Measurements from ENCODE around the gene S100A7A.

S100A7A gene

DNA sequence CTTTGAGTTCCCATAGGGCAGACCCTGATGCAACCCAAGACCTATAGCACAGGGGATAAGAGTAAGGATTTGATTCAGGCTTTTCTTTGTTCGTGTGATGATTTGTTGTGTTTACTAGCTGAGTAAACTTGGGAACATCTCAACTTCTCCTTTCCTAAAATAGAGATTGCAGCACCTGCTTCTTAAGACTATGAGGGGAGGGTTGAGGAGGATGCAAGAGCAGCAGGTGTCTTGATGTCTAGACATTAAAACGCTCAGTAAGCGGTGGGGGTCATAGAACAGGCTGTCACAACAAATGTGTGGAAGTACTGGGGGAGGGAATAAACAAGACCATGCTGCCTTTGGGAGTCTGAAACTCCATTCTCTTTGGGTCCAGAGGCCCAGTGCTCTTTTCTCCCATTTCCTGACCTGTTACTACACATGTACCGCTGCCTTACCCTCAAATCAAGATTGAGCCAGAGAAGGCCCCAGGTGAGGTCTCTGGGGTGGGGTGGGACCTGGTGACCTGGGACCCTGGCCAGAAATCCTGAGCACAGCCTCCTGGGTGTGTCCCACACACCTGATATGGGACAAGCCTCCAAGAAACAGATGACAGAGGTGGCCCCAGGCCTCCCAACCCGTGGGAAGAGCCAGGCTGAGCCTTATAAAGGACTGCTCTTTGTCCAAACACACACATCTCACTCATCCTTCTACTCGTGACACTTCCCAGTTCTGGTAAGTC lies at the start of gene S100A7A:
TSS of gene S100A7A (plus strand) at position 671 of the 721 bp plus-strand sequence. CDS start 1,563 bp downstream, outside the sequence.
- DNase-seq, result no peak

DNA sequence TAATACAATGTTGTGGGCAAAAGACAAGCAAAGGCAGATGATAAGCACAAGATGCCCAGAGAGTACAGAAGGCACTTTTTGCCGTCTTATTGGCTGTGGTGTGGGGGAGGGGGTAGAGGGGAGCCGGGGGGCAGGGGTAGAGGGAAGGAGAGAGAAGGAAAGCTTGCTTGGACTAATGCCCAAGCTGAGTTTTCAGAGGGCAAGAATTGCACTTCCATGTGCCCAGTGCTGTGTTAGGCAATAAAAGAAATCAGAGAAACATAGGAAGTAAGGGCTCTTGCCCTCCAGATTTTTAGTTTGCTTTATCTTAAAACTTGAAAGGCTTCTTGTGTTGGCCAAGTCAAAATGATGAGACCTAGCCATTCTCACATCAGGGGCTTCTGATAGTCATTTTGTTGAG lies 49.2 kb upstream of the S100A7A start:
- no peak for DNase-seq

DNA sequence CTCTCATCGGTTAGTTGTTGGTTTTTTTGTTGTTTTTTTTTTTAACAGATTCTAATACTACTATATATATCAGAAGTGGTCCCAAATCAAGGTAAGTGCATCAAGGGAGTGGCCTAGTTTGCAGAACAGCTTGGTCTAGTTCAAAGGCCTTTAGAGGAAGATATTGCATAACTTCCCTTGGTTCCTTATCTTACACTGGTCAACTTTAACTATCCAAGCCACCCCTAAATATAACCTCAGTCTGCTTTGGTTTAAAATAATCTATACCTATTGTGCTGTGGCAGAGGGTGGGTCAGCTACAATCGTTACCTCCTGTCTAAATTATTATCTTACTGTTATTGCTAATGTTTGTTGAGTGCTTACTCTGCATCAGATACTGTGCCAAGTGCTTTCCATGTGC lies 47.8 kb upstream of the S100A7A start:
- DNase-seq, result no peak

DNA sequence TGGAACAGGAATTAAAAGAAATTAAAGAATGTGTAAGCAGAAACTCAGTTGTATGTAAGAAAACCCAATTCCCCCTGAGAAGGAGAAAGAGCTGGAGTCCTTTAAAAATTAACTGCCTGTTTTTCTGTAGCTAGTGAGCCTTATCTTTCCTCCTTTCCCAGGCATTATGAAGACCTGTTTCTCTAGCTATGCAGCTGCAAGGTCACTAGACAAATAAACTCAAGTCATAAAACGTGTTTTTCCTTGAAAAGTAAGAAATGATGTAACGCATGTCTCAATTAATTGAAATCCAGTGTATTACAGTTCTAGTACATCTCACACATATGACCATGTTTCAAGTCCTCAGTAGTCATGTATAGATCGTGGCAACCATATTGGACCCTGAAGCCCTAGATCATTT lies 46.2 kb upstream of the S100A7A start:
- DNase-seq, result no peak

GRCh38 chr1:153371231-153371630 lies 45.1 kb upstream of the S100A7A start:
- no peak for DNase-seq

GRCh38 chr1:153372571-153372970 lies 43.7 kb upstream of the S100A7A start:
- no peak for DNase-seq

- DNase-seq, result no peak
Measured at GRCh38 chr1:153374071-153374470, 42.2 kb upstream of the S100A7A start.

DNA sequence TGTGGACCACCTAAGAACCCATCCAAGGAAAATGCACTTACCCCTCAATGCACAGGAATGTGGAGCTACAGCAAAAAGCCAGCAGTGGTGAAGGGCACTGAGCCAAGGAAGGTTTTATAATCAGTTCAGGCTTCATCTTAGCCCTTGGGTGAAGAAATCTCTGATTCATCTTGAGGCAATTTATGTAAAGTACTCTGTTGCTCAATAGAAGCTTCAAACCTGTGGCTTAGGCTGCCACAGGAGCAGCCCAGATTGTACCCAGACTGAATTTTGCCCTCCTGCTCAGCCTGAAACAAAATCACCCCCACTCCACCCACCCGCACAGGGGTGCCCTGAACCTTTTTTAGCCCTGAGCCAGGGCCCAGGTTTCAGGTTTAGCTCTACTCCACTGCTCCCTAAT lies 40.8 kb upstream of the S100A7A start, which contains the start of gene S100A12:
TSS of gene S100A12 (minus strand) at position 111 of the 400 bp plus-strand sequence. CDS start 1,029 bp downstream, outside the sequence.
- DNase-seq, result no peak

DNA sequence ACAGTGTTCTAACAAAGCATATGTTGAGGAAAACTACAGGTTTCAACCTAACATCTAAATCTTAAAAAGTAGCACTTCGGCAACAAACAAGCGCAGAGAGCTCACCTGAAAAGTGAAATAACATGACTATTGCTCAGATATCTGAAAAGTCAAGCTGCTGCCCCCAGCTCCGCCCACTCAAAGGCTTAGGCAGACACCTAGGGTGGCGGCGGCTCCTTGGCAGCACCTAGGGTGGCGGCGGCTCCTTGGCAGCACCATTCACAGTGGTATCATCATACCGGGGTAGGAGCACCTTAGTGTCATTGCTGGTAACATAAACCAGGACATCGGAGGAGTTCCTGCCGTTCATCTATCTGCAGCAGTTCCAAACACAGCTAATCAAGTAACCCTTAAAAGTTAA lies 36.7 kb upstream of the S100A7A start:
- no peak for DNase-seq

- DNase-seq, result no peak
Measured at GRCh38 chr1:153380711-153381110, 35.6 kb upstream of the S100A7A start.

DNA sequence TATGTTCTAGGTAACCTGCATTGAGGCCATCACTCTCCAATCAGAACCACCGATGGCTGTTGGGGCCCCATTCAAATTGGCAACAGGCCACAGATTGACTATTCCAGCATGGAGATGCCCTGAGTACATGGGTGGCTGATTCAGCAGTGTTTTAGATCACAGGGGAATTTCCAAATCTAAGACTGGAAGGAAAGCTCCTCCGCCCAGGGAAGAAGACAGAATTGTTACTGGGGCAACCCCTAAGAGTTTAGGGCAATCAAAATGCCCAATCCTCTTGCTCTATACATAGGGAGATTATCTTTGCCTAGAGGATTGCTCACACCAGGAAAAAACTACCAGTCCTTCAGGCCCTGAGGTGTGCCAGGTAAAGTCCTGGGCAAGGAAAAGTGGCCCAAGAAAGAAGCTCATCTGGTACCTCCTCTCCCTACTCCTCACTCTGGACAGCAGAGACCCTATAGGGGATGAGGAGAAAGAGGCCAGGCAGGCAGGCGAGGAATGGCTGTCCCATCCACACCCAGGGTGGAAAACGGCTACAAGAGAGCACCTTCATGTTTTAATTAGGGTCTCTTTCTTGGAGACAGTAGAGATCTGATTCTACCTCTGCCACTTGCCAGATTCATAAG lies 31.3 kb upstream of the S100A7A start:
- DNase-seq, result no peak

DNA sequence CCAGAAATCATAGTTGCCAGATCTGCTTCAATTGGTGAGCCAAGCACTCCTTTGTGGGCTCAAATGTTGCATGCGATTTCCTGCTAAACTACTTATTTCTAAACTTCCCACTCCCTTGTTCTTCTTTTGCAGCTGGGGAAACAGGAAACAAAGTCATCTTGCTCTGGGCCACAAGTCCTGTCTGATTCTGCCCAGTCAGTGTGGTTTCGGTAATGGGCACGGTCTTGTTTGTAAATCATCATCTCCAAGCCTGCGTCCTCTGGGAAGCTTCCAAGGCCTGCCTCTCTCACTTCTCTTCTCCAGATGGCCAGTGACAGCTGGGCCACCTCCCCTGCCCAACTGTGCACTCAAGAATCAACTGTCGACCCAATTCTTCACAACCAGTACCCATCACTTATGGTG lies 29.8 kb upstream of the S100A7A start:
- no peak for DNase-seq

- no peak for DNase-seq
Measured at GRCh38 chr1:153387001-153387400, 29.3 kb upstream of the S100A7A start.

DNA sequence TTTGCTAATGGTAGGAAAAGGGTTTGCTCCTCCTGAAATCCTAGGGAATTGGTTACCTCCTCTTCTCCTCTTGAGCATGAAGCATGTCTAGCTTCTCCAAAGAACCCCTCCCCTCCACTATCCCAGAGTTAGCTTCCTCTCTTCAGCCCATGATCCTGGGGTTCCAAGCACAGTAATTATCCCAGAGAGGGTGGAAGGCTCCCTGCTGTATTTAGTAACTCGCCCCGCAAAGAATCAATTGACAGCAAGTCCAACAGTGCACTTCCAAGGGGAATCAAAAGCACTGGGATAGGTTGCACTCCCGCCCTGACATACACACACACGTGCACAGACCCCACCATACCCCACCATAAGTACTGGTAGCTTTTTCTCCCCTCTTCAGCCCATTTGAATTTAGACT lies 28.5 kb upstream of the S100A7A start:
- DNase-seq, result no peak

DNA sequence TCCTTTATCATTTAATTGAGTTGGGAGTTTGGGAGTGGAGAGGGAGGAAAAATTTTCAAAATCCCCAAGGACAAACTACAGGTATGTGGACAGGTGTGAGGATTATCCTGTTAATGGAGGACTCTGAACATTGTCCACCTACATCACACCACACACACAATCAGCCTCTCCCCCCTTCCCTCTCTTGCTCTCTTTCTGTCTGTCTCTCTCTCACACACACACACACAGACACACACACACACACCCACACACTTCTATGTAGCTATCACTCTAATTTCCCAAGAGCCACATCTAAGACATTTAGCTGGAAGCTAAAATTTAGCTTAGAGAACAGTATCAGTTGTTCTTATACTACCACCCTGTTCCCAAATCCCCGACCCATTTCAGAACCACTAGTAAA lies 26.9 kb upstream of the S100A7A start:
- no peak for DNase-seq

DNA sequence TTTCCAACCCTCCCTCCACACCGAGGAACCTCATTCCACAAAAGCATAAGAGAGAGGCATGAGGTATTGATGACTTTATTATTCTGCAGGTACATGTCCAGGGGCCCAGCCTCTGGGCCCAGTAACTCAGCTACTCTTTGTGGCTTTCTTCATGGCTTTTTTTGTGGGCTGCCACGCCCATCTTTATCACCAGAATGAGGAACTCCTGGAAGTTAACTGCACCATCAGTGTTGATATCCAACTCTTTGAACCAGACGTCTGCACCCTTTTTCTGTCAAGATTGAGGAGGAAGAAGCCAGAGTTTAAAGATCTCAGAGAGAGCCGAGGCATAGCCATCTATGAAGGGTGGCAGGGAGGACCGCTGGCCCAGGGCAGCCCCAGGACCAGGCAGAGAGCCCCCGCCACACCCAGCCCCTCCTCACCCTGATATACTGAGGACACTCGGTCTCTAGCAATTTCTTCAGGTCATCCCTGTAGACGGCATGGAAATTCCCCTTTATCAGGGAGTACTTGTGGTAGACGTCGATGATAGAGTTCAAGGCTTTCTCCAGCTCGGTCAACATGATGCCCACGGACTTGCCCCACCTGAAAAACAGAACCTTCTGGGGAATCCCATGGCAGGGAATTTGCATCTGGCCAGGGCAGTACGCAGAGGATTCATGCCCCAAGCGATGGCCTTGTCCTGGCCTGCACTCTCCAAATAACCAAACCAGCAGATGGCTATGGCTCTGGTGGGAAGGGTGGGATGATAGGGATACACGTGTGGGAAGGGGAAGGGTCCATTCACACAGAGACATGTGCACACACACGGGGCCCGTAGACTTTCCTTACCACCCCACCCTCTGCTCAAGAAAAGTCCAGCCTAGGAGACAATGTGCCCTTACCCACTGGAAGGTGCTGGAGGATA lies 26.1 kb upstream of the S100A7A start:
- DNase-seq, result no peak

DNA sequence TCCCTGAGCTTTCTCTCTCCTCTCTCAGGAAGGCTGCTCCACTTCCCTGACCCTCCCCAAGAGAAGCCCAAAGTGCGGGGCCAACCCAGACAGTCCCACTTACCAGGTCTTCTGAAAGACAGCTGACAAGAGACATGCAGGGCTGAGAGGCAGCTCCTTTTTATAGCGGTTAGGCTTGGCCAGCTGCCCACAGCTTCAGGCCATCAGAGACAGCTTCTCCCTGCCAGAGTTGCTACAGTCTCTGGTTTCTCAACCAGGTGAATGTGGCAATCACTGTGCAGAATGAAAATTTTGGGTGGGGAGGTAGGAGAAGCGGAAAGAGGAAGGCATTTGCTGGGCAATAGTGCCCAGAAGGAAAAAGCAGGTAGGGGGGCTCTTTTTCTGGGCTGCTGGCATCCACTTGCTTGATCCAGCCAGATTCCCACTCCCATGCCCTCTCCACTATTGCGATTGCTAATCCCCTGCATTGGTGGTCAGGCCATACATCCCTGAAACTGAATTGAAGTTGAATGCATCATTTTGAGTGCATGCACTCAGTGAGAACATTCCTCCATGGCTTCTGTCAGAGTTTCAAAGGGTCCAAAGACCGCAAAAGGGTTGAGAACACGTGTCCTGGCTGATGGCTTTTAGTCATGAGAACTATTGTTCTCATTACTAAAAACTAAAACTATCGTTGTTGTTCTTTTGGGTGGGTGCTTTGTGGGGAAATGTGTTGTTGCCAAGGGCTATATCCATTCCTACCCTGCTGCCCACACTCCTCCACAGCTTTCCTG lies 25.2 kb upstream of the S100A7A start, which contains the start of gene S100A8:
TSS of gene S100A8 (minus strand) at position 136 of the 773 bp plus-strand sequence. CDS start 538 bp downstream, outside the sequence.
- DNase-seq, result no peak

DNA sequence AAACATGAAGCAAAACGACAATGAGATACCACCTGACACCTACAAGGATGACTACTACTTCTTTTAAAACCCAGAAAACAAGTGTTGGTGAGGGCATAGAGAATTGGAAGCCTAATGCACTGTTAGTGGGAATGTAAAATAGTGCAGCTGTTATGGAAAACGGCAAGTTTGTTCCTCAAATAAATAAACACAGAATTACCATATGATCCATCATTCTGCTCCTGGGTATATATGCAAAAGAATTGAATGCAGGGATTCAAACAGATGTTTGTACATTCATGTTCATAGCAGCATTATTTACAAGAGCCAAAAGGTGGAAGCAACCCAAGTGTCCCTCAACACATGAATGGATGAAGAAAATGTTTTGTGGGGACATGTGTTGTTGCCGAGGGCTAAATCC lies 24.1 kb upstream of the S100A7A start:
- peak; percentile 29 for DNase-seq

- DNase-seq, result no peak
Measured at GRCh38 chr1:153392822-153393221, 23.5 kb upstream of the S100A7A start.

DNA sequence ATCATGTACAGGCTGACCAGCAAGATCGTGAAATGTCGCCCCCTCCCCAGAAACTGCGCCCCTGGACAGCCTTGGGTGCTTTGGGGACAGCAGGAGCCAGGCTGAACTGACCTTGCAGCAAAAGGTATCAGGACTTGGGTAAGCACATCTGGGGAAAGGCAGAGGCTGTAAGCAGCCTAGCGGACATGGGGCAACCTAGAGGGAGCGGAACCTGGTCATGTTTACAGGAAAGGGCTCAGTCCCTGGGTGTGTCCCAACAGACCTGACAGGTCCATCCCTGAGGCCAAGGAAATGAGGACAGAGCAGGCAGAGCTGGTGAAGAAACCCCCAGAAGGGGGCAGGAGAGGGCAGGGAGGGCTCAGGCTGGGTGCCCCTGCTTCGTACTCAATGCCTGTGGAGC lies 22.4 kb upstream of the S100A7A start:
- DNase-seq, result no peak

DNA sequence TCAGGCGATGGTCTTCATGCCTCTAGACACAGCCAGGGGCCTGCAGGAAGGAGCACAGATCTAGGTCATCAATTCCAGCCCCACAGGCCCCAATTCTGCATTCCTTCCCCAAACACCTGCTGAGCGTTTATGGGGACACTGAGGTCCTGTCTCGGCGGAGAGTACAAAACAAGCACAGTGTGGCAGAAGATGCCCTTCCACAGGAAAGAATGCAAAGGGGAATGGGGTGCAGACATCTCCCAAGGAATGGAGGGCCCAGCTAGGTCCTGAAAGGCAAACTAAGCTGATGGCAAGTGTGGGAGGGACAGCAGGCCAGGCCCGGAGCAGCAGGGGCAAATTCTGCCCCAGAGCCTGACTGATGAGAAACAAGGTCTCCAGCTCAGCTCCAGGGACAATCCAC lies 21.9 kb upstream of the S100A7A start:
- DNase-seq, result no peak

- no peak for DNase-seq
Measured at GRCh38 chr1:153395136-153395685, 21.1 kb upstream of the S100A7A start.

Measured in NCI-H526 treated with DMSO at 0.1 percent for 48 hours (cell line).